ENCODE data around the gene PRSS36. TPM values are rescaled to one million over a fixed set of nuclear protein-coding genes. Genes with fewer than 3 reads are reported as not detected.

Gene PRSS36
- total and polyA plus RNA-seq, 2 of the 4 experiments (the other 2 are of a cell fraction) = 0.18 to 0.55 TPM

DNA sequence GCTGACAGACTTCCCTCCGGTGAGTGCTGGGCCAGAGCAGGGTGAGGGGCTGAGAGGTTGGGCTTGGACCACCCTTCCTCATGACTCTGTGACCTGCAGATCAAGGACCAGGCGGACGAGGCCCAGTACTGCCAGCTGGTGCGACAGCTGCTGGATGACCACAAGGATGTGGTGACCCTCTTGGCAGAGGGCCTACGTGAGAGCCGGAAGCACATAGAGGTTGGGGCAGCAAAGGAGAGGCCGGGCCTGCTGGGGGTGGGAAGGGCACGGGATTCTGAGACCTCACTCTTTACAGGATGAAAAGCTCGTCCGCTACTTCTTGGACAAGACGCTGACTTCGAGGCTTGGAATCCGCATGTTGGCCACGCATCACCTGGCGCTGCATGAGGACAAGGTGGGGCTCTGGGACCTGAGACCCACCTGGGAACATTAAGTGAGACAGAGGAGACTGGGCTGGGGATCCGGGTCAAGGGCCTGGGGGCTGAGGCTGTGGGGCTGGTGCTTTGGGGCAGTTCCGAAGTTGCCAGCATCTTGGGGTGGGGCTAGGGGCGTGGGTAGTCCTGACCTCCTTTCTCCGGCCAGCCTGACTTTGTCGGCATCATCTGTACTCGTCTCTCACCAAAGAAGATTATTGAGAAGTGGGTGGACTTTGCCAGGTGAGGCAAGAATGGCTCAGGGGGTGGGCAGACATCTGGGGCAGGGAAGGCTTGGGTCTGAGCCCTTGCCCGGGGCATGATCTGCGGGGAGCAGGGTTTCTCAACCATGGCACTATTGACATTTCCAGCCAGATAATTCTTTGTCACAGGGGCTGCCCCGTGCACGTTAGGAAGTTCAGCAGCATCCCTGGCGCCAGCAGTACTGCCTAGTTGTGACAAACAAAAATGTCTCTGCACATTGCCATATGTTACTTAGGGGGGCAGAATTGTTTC lies 39.5 kb downstream of the PRSS36 start:
- H2AFZ ChIP-seq (replicated peaks; ENCODE audit: low read length, poor library complexity) = no peak overlapping the region
- H4K8ac ChIP-seq (ENCODE audit: low read depth in 2 of 2, low read length in 2 of 2) = no peak overlapping the region
- H3K79me1 ChIP-seq (ENCODE audit: low read depth in 1 of 2, low read length in 2 of 2) = peaks cover 18 to 41% of the 10 kb centered on the region in 2 experiments
- H2BK20ac ChIP-seq (ENCODE audit: low read depth, low read length) = no peak overlapping the region
- H3K4me2 ChIP-seq (ENCODE audit: low read depth, low read length) = no peak overlapping the region
- no TSS peak for BruUV-seq (replicated peaks)
- no peaks in the 10 kb centered on the region; the same call in 1 of the 2 replicates for H4K20me1 ChIP-seq (ENCODE audit: insufficient read depth, low read length)
- ChIA-PET CTCF (no interaction called here), POLR2A (ENCODE audit: unreplicated experiment) (no interaction called here)
- in situ Hi-C loops (cut with MboI; ENCODE audit: low sequenced_read_pairs) (no loop called here), intact Hi-C loops (cut with micrococcal nuclease) (no loop called here), dilution Hi-C loops (cut with HindIII; ENCODE audit: low sequenced_read_pairs, unreplicated experiment) (no loop called here)
- peaks cover 5% of the 10 kb centered on the region for H3K4me1 ChIP-seq (ENCODE audit: control insufficient read depth, insufficient read depth, low read length)
- H2BK120ac ChIP-seq (ENCODE audit: low read depth, low read length) = no peak overlapping the region
- H3K4ac ChIP-seq (ENCODE audit: low read depth, low read length) = no peak overlapping the region
- no peak overlapping the region for H3K9ac ChIP-seq (ENCODE audit: low read depth, low read length)
- H3K23ac ChIP-seq (ENCODE audit: low read depth, low read length) = no peak overlapping the region
- DNase-seq = no peak
- H3K14ac ChIP-seq (replicated peaks; ENCODE audit: low read depth, low read length) = no peak overlapping the region
- H3K4me3 ChIP-seq (ENCODE audit: insufficient read depth, low read depth, low read length) = no peak overlapping the region
- H3K18ac ChIP-seq (ENCODE audit: low read depth, low read length) = no peak overlapping the region
- no peak overlapping the region for H2BK5ac ChIP-seq (ENCODE audit: low read depth, low read length, poor library complexity, severe bottlenecking)
- H2AK5ac ChIP-seq (ENCODE audit: low read depth, low read length) = no peak overlapping the region; the same call in 1 of the 2 replicates
- no peaks in the 10 kb centered on the region for H3K9me3 ChIP-seq (ENCODE audit: control insufficient read depth, insufficient read depth, low read length)
- WGBS, 2 experiments (ENCODE audit: extremely low coverage in 2 of 2, insufficient read length in 1 of 2) = 99% methylated on average over 13 of the region's 26 CpGs; no CpG with 5 or more reads in 1 of the 2 experiments
- H3K9me1 ChIP-seq (ENCODE audit: insufficient read depth, low read length) = peaks cover 11% of the 10 kb centered on the region; the same call in 1 of the 2 replicates
- no peak overlapping the region for H3K27ac ChIP-seq (ENCODE audit: insufficient read depth, low read length)
- no peak overlapping the region for H4K5ac ChIP-seq (ENCODE audit: low read depth, low read length)
- H3K36me3 ChIP-seq (ENCODE audit: control insufficient read depth, insufficient read depth, low read length) = peaks cover 40% of the 10 kb centered on the region
- TF ChIP-seq SMC3 (IDR thresholded peaks at IDR 0.05; ENCODE audit: low read depth, low read length) = no peak
- no peak for TF ChIP-seq USF2 (IDR thresholded peaks at IDR 0.05; ENCODE audit: low read depth, low read length)
- TF ChIP-seq POLR2A (IDR thresholded peaks at IDR 0.05; ENCODE audit: low read depth, low read length) = no peak
- no peak for TF ChIP-seq MAFK (IDR thresholded peaks at IDR 0.05; ENCODE audit: low read depth, low read length)
- no peak for TF ChIP-seq RAD21 (IDR thresholded peaks at IDR 0.05; ENCODE audit: low read length)
- TF ChIP-seq NFE2L2 (IDR thresholded peaks at IDR 0.05; ENCODE audit: low read depth, low read length) = no peak
- no peak for TF ChIP-seq MAZ (IDR thresholded peaks at IDR 0.05; ENCODE audit: borderline replicate concordance, low read depth, low read length)
- H2AK9ac ChIP-seq (replicated peaks; ENCODE audit: low read depth, low read length, poor library complexity) = peak overlapping the region; percentile 5
- H3K56ac ChIP-seq (ENCODE audit: extremely low read depth, insufficient read depth, low read length) = no peak overlapping the region
- no peak overlapping the region for H4K91ac ChIP-seq (ENCODE audit: insufficient read depth, low read depth, low read length)
- ATAC-seq (ENCODE audit: low read depth) = no peak
- no peak overlapping the region for H2BK15ac ChIP-seq (ENCODE audit: low read depth, low read length)
- H3K27me3 ChIP-seq (ENCODE audit: control insufficient read depth, insufficient read depth, low read length) = no peaks in the 10 kb centered on the region
